HuH-7.5 (cell line): ENCODE measurements around the gene CTXN1.
"Not testable (repeated sequence)": the region's sequence is repeated elsewhere in the genome, so short reads cannot be mapped to it uniquely, and the experiment has no call there.

ENCODE experiments used
- DNase-seq: peaks from one replicate; pipeline ENCODE4 v3.0.0; 2011; ENCODE audit warnings: low spot score

CTXN1 gene

DNA sequence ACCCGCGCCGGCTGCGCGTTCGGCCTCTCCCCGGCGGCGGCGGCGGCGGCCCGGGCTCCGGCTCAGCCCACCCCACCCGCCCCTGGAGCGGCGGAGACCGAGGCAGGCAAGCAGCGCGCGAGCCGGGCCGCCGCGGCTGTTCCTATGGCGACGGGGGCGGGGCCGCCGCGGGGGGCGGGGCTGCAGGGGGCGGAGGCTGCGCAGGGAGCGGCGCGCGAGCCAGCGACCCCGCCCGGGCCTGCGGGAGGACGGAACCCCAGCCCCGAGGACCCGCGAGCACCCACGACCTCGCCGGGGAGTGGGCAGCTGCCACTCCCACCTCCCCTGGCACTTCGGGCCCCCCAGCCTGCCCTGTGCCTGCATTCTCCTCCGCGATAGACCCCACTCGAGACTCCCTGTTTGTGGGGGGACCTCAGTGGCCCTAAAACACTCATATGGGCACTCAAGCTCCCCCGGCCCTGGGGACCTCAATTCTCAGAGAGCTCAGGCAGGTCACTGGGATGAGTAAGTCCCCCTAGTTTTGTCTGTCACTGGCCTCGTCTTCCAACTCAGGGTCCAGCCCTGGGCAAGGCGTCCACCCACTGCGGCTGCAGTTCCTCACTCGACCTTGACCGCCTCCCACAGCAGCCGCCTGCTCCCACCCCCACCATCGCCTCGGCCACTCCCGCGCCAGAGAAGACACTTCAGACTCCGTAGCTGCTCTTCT lies at the start of gene CTXN1:
CTXN1 (minus strand) TSS at position 115 of the 706 bp plus-strand sequence. CDS start 597 bp downstream, outside the sequence.
- peak; percentile 90 for DNase-seq

DNA sequence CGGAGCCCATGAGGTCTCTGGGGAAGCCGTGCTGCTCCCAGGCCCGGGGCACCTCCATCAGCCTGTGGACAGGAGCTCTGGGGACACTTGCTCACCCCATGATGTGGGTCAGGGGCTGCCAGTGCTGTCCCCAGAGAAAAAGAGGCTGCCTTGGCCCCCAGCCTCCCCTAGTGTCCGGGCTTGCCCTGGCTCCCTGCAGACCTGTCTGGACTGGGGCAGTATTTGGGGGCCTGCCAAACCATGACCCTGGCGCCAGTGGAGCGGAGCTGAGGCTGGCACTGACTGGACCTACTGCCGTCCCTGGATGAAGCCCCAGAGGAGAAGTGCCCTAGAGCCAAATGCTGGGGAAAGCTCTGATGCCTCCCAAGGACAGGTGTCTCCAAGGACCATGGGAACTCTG lies 49.1 kb upstream of the CTXN1 start:
- no peak for DNase-seq

DNA sequence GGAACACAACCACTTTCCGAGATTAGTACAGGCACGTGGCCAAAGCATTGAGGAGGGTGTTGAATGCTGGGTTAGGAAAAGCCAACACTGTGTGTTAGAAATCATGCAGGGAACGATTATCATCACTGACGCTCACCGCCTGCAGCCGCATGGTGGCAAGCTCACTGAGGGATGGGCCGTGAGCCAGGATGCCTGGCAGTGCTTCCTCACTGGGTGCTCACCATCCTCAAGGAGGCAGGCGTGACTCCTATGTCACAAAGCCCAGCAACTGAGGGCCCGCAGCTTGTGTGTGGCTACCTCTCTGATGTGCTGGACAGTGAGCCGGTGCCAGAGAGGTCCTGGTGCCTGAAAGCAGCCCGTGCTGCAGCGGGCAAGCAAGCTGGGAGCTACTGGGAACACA lies 47.9 kb upstream of the CTXN1 start:
- DNase-seq = no peak

GRCh38 chr19:7971553-7972520 lies 45.9 kb upstream of the CTXN1 start:
- DNase-seq = no peak

GRCh38 chr19:7970716-7971448 lies 44.9 kb upstream of the CTXN1 start:
- peak; percentile 74 for DNase-seq

- DNase-seq = no peak
Observed at GRCh38 chr19:7969555-7969939, 43.6 kb upstream of the CTXN1 start.

GRCh38 chr19:7968796-7969554 lies 43.0 kb upstream of the CTXN1 start:
- DNase-seq = no peak

DNA sequence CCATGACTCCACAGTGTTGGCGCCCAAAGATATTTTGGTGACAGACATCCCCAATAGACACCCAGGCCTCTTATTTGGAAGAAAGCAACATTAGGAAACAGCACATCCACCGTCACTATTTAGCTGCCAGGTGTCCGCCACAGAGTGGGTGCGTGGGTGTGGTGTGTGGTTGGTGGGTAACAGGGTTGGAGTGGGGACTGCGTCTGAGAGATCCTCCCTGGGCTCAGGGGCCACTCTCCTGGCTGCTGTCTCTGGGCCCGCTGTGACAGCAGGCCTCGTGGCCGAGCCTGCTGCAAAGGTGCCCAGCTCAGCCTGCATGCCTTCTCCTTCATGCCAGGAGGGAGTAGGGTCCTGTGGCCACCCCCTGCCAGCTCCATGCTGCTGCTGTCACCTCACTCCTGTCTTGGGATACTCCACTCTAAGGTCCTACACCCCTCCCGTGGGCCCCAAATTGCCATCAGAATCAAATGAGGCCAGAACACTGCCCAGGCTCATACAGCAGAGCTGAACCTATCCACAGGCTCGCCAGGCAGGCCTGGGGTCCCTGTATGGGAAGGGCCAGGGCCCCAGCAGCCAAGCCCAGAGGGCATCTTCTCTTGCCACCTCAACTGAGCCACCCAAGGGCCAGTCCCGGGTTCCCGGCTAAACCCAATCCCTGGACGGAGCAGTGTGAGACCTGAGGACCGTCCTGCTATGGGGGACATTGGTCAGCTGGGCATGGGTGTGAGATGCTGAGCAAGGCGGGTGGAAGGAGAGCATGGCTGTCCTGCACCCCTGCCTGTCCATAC lies 42.3 kb upstream of the CTXN1 start:
- DNase-seq = no peak

DNA sequence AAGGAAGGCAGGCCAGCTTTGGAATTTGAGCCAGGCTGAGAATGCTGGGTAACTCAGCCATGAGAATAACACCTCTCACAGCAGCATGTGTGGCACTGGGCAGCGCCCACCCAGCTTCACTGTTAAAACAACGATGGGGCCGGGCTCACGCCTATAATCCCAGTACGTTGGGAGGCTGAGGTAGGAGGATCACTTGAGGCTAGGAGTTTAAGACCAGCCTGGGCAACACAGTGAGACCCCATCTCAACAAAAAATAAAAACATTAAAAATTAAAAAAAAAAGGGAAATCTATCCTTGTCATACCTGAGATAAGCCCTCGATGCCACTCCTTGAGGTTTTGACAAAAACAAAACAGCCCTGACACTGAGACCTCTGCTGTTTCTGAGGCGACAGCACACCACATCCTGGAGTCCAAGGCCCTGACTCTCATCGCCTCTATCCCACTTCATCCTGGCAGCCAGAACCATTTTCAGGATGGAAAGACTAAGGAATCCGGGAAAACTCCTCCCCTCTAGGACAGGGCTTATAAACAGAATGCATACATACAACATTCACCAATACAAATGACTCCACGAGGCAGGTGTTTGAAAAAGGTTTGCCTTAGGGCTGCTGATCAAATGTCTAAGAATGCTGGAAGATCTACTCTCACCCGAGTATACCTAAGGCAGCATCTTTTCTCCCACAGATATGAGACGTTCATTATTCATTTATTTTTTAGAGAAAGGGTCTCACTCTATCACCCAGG lies 40.2 kb upstream of the CTXN1 start:
- DNase-seq = no peak

DNA sequence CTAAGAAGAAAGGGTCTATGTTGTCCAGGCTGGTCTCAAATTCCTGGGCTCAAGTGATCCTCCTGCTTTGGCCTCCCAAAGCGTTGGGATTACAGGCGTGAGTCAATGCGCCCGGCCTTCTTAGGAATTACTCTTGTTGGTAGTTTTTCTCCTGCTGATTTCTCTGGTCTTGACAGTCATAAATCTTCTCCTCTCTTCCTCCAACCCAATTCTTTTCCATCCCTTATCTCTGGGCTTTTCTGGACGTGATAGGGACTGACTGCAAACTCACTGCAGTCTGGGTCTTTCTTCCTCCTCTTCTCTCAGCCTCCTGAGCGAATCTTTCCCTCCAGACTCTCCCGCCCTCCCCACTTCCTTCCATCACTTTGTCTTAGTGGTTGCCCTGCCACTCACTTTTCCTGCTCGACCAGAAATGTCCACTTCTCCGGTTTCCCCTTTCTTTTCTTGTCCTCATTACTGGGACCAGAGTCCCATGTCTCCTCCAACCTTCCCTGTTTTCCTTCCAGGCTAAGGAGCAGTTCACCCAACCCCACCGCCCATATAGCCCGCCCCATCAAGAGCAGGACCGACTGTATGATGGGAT lies 39.4 kb upstream of the CTXN1 start:
- no peak for DNase-seq

- DNase-seq = no peak
Observed at GRCh38 chr19:7963566-7963965, 37.6 kb upstream of the CTXN1 start.

- no peak for DNase-seq
Observed at GRCh38 chr19:7962644-7963268, 36.8 kb upstream of the CTXN1 start.

GRCh38 chr19:7961920-7962626 lies 36.1 kb upstream of the CTXN1 start:
- no peak for DNase-seq

GRCh38 chr19:7961082-7961481 lies 35.1 kb upstream of the CTXN1 start:
- not testable (repeated sequence) for DNase-seq

- no peak for DNase-seq
Observed at GRCh38 chr19:7959211-7959610, 33.3 kb upstream of the CTXN1 start.

DNA sequence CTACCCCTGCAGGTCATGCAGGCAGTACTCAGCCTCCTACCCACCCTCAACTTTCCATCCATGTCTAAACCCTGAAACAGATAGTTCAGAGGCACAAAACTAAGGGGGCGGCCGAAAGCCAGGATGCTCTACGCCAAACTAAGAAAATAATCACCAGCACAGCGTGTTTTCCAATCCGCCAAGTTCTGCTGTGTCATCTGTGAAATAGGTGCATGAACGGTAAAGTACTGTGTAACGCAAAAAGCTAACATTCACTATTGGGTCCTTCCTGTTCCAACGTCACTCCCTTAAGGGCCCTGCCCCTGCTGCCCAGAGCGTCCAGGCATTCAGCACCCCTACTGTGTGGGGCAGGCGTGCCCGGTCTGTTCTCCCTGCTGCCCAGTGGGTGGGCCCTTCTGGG lies 29.8 kb upstream of the CTXN1 start:
- DNase-seq = no peak

- DNase-seq = no peak
Observed at GRCh38 chr19:7953576-7953975, 27.6 kb upstream of the CTXN1 start.

DNA sequence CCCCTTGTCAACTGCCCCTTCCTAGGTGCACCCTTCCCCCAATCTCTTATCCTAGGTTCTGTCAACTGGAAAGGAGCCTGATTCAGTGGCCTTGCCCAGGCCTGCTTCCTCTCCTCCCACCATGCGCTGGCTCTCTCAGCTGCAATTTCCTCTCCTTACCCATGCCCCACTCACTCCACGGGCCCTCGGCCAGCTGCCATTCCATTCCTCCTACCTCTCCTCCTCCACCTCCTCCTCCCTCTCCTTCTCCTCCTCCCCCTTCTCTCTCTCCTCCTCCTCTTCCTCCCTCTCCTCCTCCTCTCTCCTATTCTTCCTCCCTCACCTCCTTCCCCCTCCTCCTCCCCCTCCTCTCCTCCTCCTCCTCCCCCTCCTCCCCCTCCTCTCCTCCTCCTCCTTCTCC lies 27.1 kb upstream of the CTXN1 start:
- no peak for DNase-seq

DNA sequence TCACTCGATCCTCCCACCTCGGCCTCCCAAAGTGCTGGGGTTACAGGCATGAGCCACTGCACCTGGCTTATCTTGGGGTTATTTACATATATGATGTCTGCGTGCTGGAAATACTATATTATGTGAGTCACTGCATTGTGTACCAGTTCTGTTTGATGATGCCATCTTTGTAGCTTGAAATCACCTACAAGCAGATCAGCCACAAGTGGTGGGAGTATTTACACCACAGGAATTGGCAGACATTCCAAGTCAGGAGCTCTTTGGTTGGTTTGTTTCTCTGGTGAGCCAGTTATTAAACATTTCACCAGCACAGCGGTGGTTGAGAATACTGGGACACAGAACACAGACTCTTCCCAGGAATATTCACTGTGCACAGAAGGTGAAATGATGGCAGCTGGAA lies 22.0 kb upstream of the CTXN1 start:
- DNase-seq = no peak
